Measurements from ENCODE around the gene MYO1H. TPM values are rescaled to one million over a fixed set of nuclear protein-coding genes. Genes with fewer than 3 reads are reported as not detected.

The MYO1H gene
- total RNA-seq, 4 donors from 2014 or later = 0.38 TPM; not detected in 3

- 40% methylated on average over 13 of the region's 13 CpGs for WGBS
- peak overlapping the region; percentile 82 for H3K27ac ChIP-seq
- peak; percentile 94 to 96 for DNase-seq (ENCODE audit: low spot score in 2 of 2)
- H3K9me3 ChIP-seq = no peaks in the 10 kb centered on the region
- TF ChIP-seq EP300 (IDR thresholded peaks at IDR 0.05) = no peak
- TF ChIP-seq POLR2AphosphoS5 (IDR thresholded peaks at IDR 0.05) = peak in 1 of 3 donors; percentile 29
- no peaks in the 10 kb centered on the region for H3K27me3 ChIP-seq
- H3K4me3 ChIP-seq = no peak overlapping the region
- H3K36me3 ChIP-seq = peaks cover 21% of the 10 kb centered on the region
- peaks cover 88% of the 10 kb centered on the region for H3K4me1 ChIP-seq
Observed at GRCh38 chr12:109461846-109462756, 114.4 kb downstream of the MYO1H start.

GRCh38 chr12:109462868-109463692, 115.4 kb downstream of the MYO1H start:
- WGBS = 16% methylated on average over 13 of the region's 14 CpGs
- peak; percentile 91 to 92 for DNase-seq (ENCODE audit: low spot score in 2 of 2)
- peak; percentile 82 for TF ChIP-seq EP300 (IDR thresholded peaks at IDR 0.05)
- TF ChIP-seq POLR2A (IDR thresholded peaks at IDR 0.05) = no peak
- no peak for TF ChIP-seq CTCF (IDR thresholded peaks at IDR 0.05)
- TF ChIP-seq POLR2AphosphoS5 (IDR thresholded peaks at IDR 0.05) = peak in 2 of 3 donors; percentile 78 to 80
- Histone ChIP-seq H3K4me1 (peaks cover 92% of the 10 kb centered on the region), H3K9me3 (no peaks in the 10 kb centered on the region), H3K4me3 (peak overlapping the region; percentile 3), H3K27me3 (no peaks in the 10 kb centered on the region), H3K36me3 (peaks cover 20% of the 10 kb centered on the region), H3K27ac (peak overlapping the region; percentile 82)

- H3K4me1 ChIP-seq = peaks cover 90% of the 10 kb centered on the region
- TF ChIP-seq POLR2AphosphoS5 (IDR thresholded peaks at IDR 0.05) (no peak), EP300 (IDR thresholded peaks at IDR 0.05) (no peak), POLR2A (IDR thresholded peaks at IDR 0.05) (no peak), CTCF (IDR thresholded peaks at IDR 0.05) (no peak)
- H3K9me3 ChIP-seq = no peaks in the 10 kb centered on the region
- H3K27ac ChIP-seq = peak overlapping the region; percentile 82
- 50% methylated on average over 5 of the region's 5 CpGs for WGBS
- H3K36me3 ChIP-seq = peaks cover 24% of the 10 kb centered on the region
- peak overlapping the region; percentile 3 for H3K4me3 ChIP-seq
- no peaks in the 10 kb centered on the region for H3K27me3 ChIP-seq
- DNase-seq (ENCODE audit: low spot score in 2 of 2) = no peak
Observed at GRCh38 chr12:109463756-109464155, 116.1 kb downstream of the MYO1H start.

- Histone ChIP-seq H3K27ac (peak overlapping the region; percentile 82), H3K9me3 (no peaks in the 10 kb centered on the region), H3K4me1 (peaks cover 87% of the 10 kb centered on the region), H3K27me3 (no peaks in the 10 kb centered on the region), H3K4me3 (no peak overlapping the region), H3K36me3 (peaks cover 32% of the 10 kb centered on the region)
- DNase-seq (ENCODE audit: low spot score in 2 of 2) = no peak
- WGBS = 88% methylated on average over 14 of the region's 14 CpGs
- TF ChIP-seq CTCF (IDR thresholded peaks at IDR 0.05) (no peak), POLR2AphosphoS5 (IDR thresholded peaks at IDR 0.05) (no peak), POLR2A (IDR thresholded peaks at IDR 0.05) (no peak), EP300 (IDR thresholded peaks at IDR 0.05) (no peak)
Observed at GRCh38 chr12:109464642-109465351, 117.1 kb downstream of the MYO1H start.

- DNase-seq (ENCODE audit: low spot score in 2 of 2) = no peak
- Histone ChIP-seq H3K9me3 (no peaks in the 10 kb centered on the region), H3K27me3 (no peaks in the 10 kb centered on the region), H3K36me3 (peaks cover 33% of the 10 kb centered on the region), H3K27ac (no peak overlapping the region), H3K4me3 (no peak overlapping the region), H3K4me1 (peaks cover 84% of the 10 kb centered on the region)
- 65% methylated on average over 2 of the region's 2 CpGs for WGBS
- no peak for TF ChIP-seq EP300 (IDR thresholded peaks at IDR 0.05)
- no peak for TF ChIP-seq CTCF (IDR thresholded peaks at IDR 0.05)
- TF ChIP-seq POLR2A (IDR thresholded peaks at IDR 0.05) = no peak
- TF ChIP-seq POLR2AphosphoS5 (IDR thresholded peaks at IDR 0.05) = no peak
Observed at GRCh38 chr12:109466305-109466704, 118.6 kb downstream of the MYO1H start.
